ENCODE measurements around the gene EN1.

DNA sequence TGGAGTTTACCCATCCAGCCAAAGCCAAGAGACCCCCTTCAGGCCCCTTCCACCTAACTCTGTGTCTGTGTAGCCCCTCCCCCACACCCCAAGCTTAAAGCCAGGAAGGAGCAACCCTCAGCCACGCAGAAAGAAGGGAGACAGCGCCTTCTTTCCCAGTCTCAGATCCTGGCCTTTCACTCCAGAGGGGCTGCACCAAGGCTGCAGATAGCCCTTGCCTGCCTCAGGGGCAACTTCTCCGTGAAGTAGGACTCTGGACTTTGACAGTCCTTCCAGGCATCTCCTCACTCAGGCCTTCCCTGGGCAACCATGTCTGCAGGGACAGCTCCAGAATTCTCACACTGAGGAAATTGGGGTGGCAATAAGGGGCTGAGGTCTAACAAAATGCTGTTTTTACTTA is 26.9 kb upstream of the EN1 start:
- TF ChIP-seq CTCF (IDR thresholded peaks at IDR 0.05) (no peak), POLR2A (IDR thresholded peaks at IDR 0.05) (no peak)
